CD14-positive monocyte (primary cell): Measurements from ENCODE around the gene TBX15. TPM values are rescaled to one million over a fixed set of nuclear protein-coding genes. Genes with fewer than 3 reads are reported as not detected.

ENCODE experiments used
- DNase-seq, 3 donors: peaks; one replicate each; pipeline ENCODE4 v3.0.0-alpha.2; 2011 to 2022
- H2AFZ ChIP-seq: 2 replicates; pipeline ENCODE4 v1.6.0; 2012; ENCODE audit warnings: mild to moderate bottlenecking, low read depth, low read length, inconsistent platforms; ENCODE audit not compliant: insufficient read depth, poor library complexity, severe bottlenecking
- H3K27ac ChIP-seq, 2 donors: 1 replicate in 1 of 2; 2 replicates in 1 of 2; pipeline ENCODE4 v1.5.1; 2012 to 2013; ENCODE audit warnings: low read length in 2 of 2, control low read depth in 1 of 2, inconsistent platforms in 1 of 2, low read depth in 1 of 2, mild to moderate bottlenecking in 1 of 2
- H3K27me3 ChIP-seq, 2 donors: one replicate each; pipeline versions ENCODE4 v1.6.0 to v1.6.1; 2011 to 2013; ENCODE audit warnings: low read length in 2 of 2; ENCODE audit not compliant: control insufficient read depth in 2 of 2, insufficient read depth in 2 of 2
- H3K36me3 ChIP-seq, 2 donors: replicated peaks in 1 of 2; 1 replicate in 1 of 2; 2 replicates in 1 of 2; pipeline versions ENCODE4 v1.5.1 to v1.6.1; 2012 to 2013; ENCODE audit warnings: low read length in 2 of 2, control low read depth in 1 of 2, inconsistent platforms in 1 of 2, mild to moderate bottlenecking in 1 of 2; ENCODE audit not compliant: insufficient read depth in 2 of 2, control insufficient read depth in 1 of 2
- H3K4me1 ChIP-seq, 2 donors: 1 replicate in 1 of 2; 2 replicates in 1 of 2; pipeline versions ENCODE4 v1.5.1 to v1.6.1; 2012 to 2013; ENCODE audit warnings: low read length in 2 of 2, control low read depth in 1 of 2, inconsistent platforms in 1 of 2, mild to moderate bottlenecking in 1 of 2, moderate library complexity in 1 of 2; ENCODE audit not compliant: insufficient read depth in 2 of 2, control insufficient read depth in 1 of 2
- H3K4me2 ChIP-seq: replicated peaks from 2 replicates; pipeline ENCODE3; 2012; ENCODE audit warnings: low read length, moderate library complexity, mild to moderate bottlenecking; ENCODE audit not compliant: poor library complexity, severe bottlenecking; ENCODE audit errors: extremely low read depth
- H3K4me3 ChIP-seq, 3 experiments: fragments of 200-600 bp in 1 of 3; sonication (generic) in 1 of 3; replicated peaks in 1 of 3; 1 replicate in 2 of 3; 2 replicates in 1 of 3; pipeline ENCODE4 v1.5.1; 2011 to 2013; ENCODE audit warnings: low read length in 3 of 3, mild to moderate bottlenecking in 3 of 3, control low read depth in 2 of 3, low read depth in 2 of 3, inconsistent platforms in 1 of 3, moderate library complexity in 1 of 3
- H3K79me2 ChIP-seq: 2 replicates; pipeline ENCODE4 v1.6.0; 2012; ENCODE audit warnings: mild to moderate bottlenecking, control low read depth, inconsistent platforms, low read length, moderate library complexity; ENCODE audit not compliant: insufficient read depth
- H3K9ac ChIP-seq: 2 replicates; pipeline ENCODE4 v1.6.0; 2017; ENCODE audit warnings: low read length, mild to moderate bottlenecking; ENCODE audit not compliant: insufficient read depth, poor library complexity, severe bottlenecking
- H3K9me3 ChIP-seq, 2 donors: replicated peaks in 1 of 2; 1 replicate in 1 of 2; 2 replicates in 1 of 2; pipeline versions ENCODE4 v1.5.1 to v1.6.1; 2012 to 2013; ENCODE audit warnings: low read length in 2 of 2, control low read depth in 1 of 2; ENCODE audit not compliant: control insufficient read depth in 1 of 2, insufficient read depth in 1 of 2
- H4K20me1 ChIP-seq: 2 replicates; pipeline ENCODE4 v1.6.0; 2012; ENCODE audit warnings: mild to moderate bottlenecking, low read length, control low read depth, moderate library complexity; ENCODE audit not compliant: insufficient read depth
- H3K27ac Mint-ChIP-seq, 7 donors: one replicate each; pipeline ENCODE4 v1.8.0; 2020; ENCODE audit warnings: mild to moderate bottlenecking in 7 of 7, mixed read lengths in 7 of 7, moderate library complexity in 6 of 7, inconsistent platforms in 2 of 7
- H3K27me3 Mint-ChIP-seq, 3 donors: one replicate each; pipeline ENCODE4 v1.8.0; 2021 to 2022; ENCODE audit warnings: low read depth in 3 of 3, mild to moderate bottlenecking in 3 of 3, mixed read lengths in 3 of 3, moderate library complexity in 3 of 3, inconsistent platforms in 1 of 3
- H3K36me3 Mint-ChIP-seq, 2 donors: one replicate each; pipeline ENCODE4 v1.8.0; 2020; ENCODE audit warnings: mixed read lengths in 2 of 2, inconsistent platforms in 1 of 2, mild to moderate bottlenecking in 1 of 2
- H3K4me1 Mint-ChIP-seq: one replicate; pipeline ENCODE4 v1.8.0; 2020; ENCODE audit warnings: mild to moderate bottlenecking, mixed read lengths
- H3K4me3 Mint-ChIP-seq, 2 donors: one replicate each; pipeline ENCODE4 v1.8.0; 2020; ENCODE audit warnings: mild to moderate bottlenecking in 2 of 2, mixed read lengths in 2 of 2, moderate library complexity in 1 of 2
- H3K9me3 Mint-ChIP-seq, 7 donors: one replicate each; pipeline ENCODE4 v1.8.0; 2020 to 2022; ENCODE audit warnings: mixed read lengths in 7 of 7, mild to moderate bottlenecking in 6 of 7, moderate library complexity in 6 of 7, inconsistent platforms in 2 of 7
- CTCF ChIP-seq: fragments of 200-600 bp; IDR thresholded peaks from one replicate; pipeline ENCODE4 v1.8.0; 2022; ENCODE audit warnings: antibody characterized with exemption, mild to moderate bottlenecking
- WGBS: methylation state at CpG from one replicate; pipeline ENCODE4 v1.1.5; 2013; ENCODE audit warnings: missing lambda C conversion rate; ENCODE audit not compliant: insufficient coverage; 5-methylcytosine and 5-hydroxymethylcytosine counted together
- intact Hi-C, 2 donors: fragments of 100-400 bp; cut with micrococcal nuclease; formaldehyde crosslinking; loops; one replicate each; pipeline versions ENCODE4 v1.15.0 to v1.15.1; 2023
- polyA plus RNA-seq, 3 donors: library from polyadenylated mRNA; depleted of rRNA in 1 of 3; unstranded in 2 of 3; stranded (reverse) in 1 of 3; fragments of 300-500 nt in 2 of 3; fragments of >200 nt in 1 of 3; fragmentation: Illumina TruSeq in 2 of 3; gene quantifications; 1 replicate in 2 of 3; 2 replicates in 1 of 3; pipeline ENCODE4 v1.2.3, GENCODE V29; 2012 to 2021

Gene TBX15
- polyA plus RNA-seq, 3 donors, result not detected

GRCh38 chr1:118986555-118987467, 1.3 kb downstream of the TBX15 start:
- Histone ChIP-seq H3K4me2 (peak overlapping the region; percentile 68), H3K9me3 (peaks cover 3 to 80% of the 10 kb centered on the region in 2 donors), H4K20me1 (no peaks in the 10 kb centered on the region), H3K4me1 (peaks cover 7 to 20% of the 10 kb centered on the region in 2 donors), H3K9ac (no peak overlapping the region), H3K27ac (no peak overlapping the region), H2AFZ (peak overlapping the region; percentile 59), H3K36me3 (no peaks in the 10 kb centered on the region), H3K4me3 (peak overlapping the region in 1 of 3 experiments; percentile 66), H3K27me3 (peaks cover 97 to 100% of the 10 kb centered on the region in 2 donors), H3K79me2 (no peaks in the 10 kb centered on the region)
- DNase-seq, result no peak
- 10% methylated on average over 39 of the region's 42 CpGs for WGBS
- Mint-ChIP-seq H3K9me3 (peaks cover 4 to 68% (median 43%) of the 10 kb centered on the region in 7 donors), H3K4me3 (peak overlapping the region; percentile 73 to 88), H3K36me3 (peaks cover 9 to 33% of the 10 kb centered on the region in 2 donors), H3K4me1 (peaks cover 49% of the 10 kb centered on the region), H3K27ac (no peak overlapping the region), H3K27me3 (peaks cover 99% of the 10 kb centered on the region in 3 donors)
- no peak for TF ChIP-seq CTCF
- intact Hi-C loops, result no loop called here

GRCh38 chr1:118985640-118986554, 2.2 kb downstream of the TBX15 start:
- Histone ChIP-seq H3K9me3 (peaks cover 3 to 77% of the 10 kb centered on the region in 2 donors), H3K4me3 (peak overlapping the region in 1 of 3 experiments; percentile 35), H3K27ac (no peak overlapping the region), H3K4me2 (peak overlapping the region; percentile 43), H3K36me3 (no peaks in the 10 kb centered on the region), H3K79me2 (no peaks in the 10 kb centered on the region), H2AFZ (no peak overlapping the region), H3K27me3 (peaks cover 97 to 100% of the 10 kb centered on the region in 2 donors), H4K20me1 (no peaks in the 10 kb centered on the region), H3K9ac (no peak overlapping the region), H3K4me1 (peaks cover 7 to 20% of the 10 kb centered on the region in 2 donors)
- peak overlapping the region; percentile 55 to 88 for H3K4me3 Mint-ChIP-seq
- peaks cover 49% of the 10 kb centered on the region for H3K4me1 Mint-ChIP-seq
- peaks cover 98% of the 10 kb centered on the region in 3 donors for H3K27me3 Mint-ChIP-seq
- no peak overlapping the region for H3K27ac Mint-ChIP-seq
- 13% methylated on average over 21 of the region's 34 CpGs for WGBS
- peak in 1 of 3 donors; percentile 24 for DNase-seq
- H3K36me3 Mint-ChIP-seq, result peaks cover 9 to 35% of the 10 kb centered on the region in 2 donors
- no peak for TF ChIP-seq CTCF
- peaks cover 4 to 66% (median 43%) of the 10 kb centered on the region in 7 donors for H3K9me3 Mint-ChIP-seq
- intact Hi-C loops, result no loop called here
